22Rv1 (cell line): ENCODE measurements around the gene SAC3D1.

Source experiments
- H3K27ac ChIP-seq: fragments of 450-650 bp; 2 replicates; pipeline ENCODE4 v1.5.1; 2017
- CTCF ChIP-seq: fragments of 450-650 bp; IDR thresholded peaks from 2 replicates; pipeline ENCODE4 v1.5.1; 2017; ENCODE audit warnings: mild to moderate bottlenecking
- ZFX ChIP-seq: fragments of 450-650 bp; IDR thresholded peaks from 2 replicates; pipeline ENCODE4 v1.6.1; 2017; ENCODE audit warnings: antibody characterized with exemption, borderline replicate concordance

Gene SAC3D1

DNA sequence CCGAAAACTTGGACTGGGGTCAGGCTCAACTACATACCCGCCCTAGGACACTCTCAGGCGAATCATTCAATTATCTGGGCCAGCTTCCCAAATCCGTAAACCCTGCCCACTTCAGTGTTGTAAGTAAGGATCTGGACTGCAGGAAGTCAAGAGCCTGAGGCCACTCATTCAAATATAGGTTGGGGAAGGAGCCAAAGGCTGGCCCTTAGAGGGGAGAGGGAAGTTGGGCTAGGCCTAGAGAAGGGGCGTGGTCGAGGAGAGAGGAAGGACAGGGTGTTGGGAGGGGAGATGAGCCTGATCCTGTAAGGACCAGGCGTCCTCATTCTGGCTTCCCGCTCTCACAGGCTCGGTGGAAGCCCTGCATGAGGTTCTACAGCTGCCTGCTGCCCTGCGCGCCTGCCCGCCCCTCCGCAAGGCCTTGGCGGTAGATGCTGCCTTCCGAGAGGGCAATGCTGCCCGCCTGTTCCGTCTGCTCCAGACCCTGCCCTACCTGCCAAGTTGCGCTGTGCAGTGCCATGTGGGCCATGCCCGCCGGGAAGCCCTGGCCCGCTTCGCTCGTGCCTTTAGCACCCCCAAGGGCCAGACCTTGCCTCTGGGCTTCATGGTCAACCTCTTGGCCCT is 3.0 kb downstream of the SAC3D1 start:
- H3K27ac ChIP-seq: no peak overlapping the region
- TF ChIP-seq ZFX: no peak
- no peak for TF ChIP-seq CTCF

DNA sequence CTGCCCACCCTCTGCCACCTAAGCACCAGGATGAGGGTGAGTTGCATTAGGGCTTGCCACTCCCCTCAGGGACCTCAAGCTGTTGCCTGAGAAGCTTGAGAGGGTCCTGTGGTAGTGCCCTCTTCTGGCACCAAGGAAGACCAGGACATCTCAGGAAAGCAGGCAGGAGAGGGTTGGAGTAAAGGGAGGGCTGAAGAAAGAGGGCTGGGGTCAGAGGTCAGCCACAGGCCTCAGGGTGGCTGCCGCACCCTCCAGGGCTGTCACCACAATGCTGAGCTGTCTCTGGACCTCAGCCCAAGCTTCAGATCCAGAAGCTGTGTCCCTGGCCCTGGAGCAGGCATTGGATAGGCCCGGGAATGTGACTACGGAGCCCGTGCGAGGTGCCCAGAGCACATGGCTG is 4.1 kb downstream of the SAC3D1 start:
- TF ChIP-seq CTCF: no peak
- no peak for TF ChIP-seq ZFX
- no peak overlapping the region for H3K27ac ChIP-seq

GRCh38 chr11:65045728-65046127 is 4.7 kb downstream of the SAC3D1 start:
- no peak overlapping the region for H3K27ac ChIP-seq
- TF ChIP-seq ZFX (no peak), CTCF (no peak)

- H3K27ac ChIP-seq: no peak overlapping the region
- no peak for TF ChIP-seq CTCF
- no peak for TF ChIP-seq ZFX
Measured at GRCh38 chr11:65047581-65048422, 6.8 kb downstream of the SAC3D1 start.

DNA sequence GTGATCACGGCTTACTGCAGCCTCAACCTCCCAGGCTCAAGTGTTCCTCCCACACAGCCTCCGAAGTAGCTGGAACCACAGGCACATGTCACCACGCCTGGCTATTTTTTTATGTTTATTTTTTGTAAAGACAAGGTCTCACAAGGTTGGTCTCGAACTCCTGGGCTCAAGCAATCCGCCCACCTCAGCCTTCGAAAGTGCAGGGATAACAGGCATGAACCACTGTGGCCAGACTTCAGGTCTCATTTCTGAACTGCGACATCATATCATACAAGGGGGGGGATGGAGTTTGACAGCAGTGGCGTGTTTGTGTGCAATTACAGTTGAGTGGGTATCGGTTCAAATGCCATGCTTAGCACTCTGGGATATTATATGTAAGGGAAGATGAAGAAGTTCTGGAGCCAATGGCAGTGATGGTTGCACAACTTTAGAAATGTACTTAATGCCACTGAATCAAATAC is 10.4 kb downstream of the SAC3D1 start:
- H3K27ac ChIP-seq: no peak overlapping the region
- TF ChIP-seq CTCF: no peak
- no peak for TF ChIP-seq ZFX

GRCh38 chr11:65053827-65054508 is 13.0 kb downstream of the SAC3D1 start:
- TF ChIP-seq ZFX: no peak
- no peak for TF ChIP-seq CTCF

More at GRCh38 chr11:65053827-65054508, 13.0 kb downstream of the SAC3D1 start:
- H3K27ac ChIP-seq: no peak overlapping the region
